Motor neuron (in vitro differentiated cells): ENCODE measurements around the gene NUMA1. TPM values are rescaled to one million over a fixed set of nuclear protein-coding genes. Genes with fewer than 3 reads are reported as not detected.

ENCODE experiments used
- total RNA-seq, 8 experiments: library from RNA; unstranded; fragments of 300-600 nt; gene quantifications; 2 replicates each; pipeline versions ENCODE4 v1.2.3 to v1.2.4, GENCODE V29; 2022

NUMA1 gene
- total RNA-seq, 8 experiments from 2014 or later, result 76.0 to 217 (median 95.6) TPM

Other genes with a start within 250 kb of the NUMA1 start
- not detected for gene DEFB108B, start 247.3 kb downstream of the NUMA1 start, total RNA-seq
- not detected for gene DEFB131B, start 202.1 kb downstream of the NUMA1 start, total RNA-seq
- gene XNDC1N, start 151.9 kb downstream of the NUMA1 start, total RNA-seq, result 10 to 100 TPM in 1 of 8 experiments, 1 to 10 TPM in 7; 4.6 to 11.5 (median 7.1) TPM
- 10 to 100 TPM; 20.6 to 36.4 (median 31.9) TPM for gene RNF121, start 151.5 kb downstream of the NUMA1 start, total RNA-seq
- 1 to 10 TPM; 3.2 to 7.5 (median 4.7) TPM for gene IL18BP, start 81.6 kb downstream of the NUMA1 start, total RNA-seq
- gene LRRC51, start 308 bp upstream of the NUMA1 start, total RNA-seq, result 10 to 100 TPM in 6 of 8 experiments, 1 to 10 TPM in 2; 3.6 to 39.0 (median 12.6) TPM
- gene LAMTOR1, start 22.8 kb upstream of the NUMA1 start, total RNA-seq, result 100 to 1,000 TPM in 1 of 8 experiments, 10 to 100 TPM in 7; 49.3 to 120 (median 67.8) TPM
- gene TOMT, start 25.4 kb upstream of the NUMA1 start, total RNA-seq, result not detected
- gene ANAPC15, start 32.2 kb upstream of the NUMA1 start, total RNA-seq, result 10 to 100 TPM; 25.2 to 95.2 (median 38.8) TPM
- gene FOLR3, start 55.2 kb upstream of the NUMA1 start, total RNA-seq, result 10 to 100 TPM in 1 of 8 experiments, 1 to 10 TPM in 1, under 1 TPM in 1, not detected in 5; 0.40 to 27.3 (median 2.0) TPM
- 1 to 10 TPM in 3 of 8 experiments, under 1 TPM in 2, not detected in 3; 0.33 to 3.5 (median 1.9) TPM for gene FOLR1, start 111.6 kb upstream of the NUMA1 start, total RNA-seq
- under 1 TPM in 1 of 8 experiments, not detected in 7; 0.24 TPM for gene FOLR2, start 136.3 kb upstream of the NUMA1 start, total RNA-seq
- gene INPPL1, start 144.2 kb upstream of the NUMA1 start, total RNA-seq, result 100 to 1,000 TPM in 2 of 8 experiments, 10 to 100 TPM in 6; 16.6 to 161 (median 41.3) TPM
- 1 to 10 TPM in 3 of 8 experiments, under 1 TPM in 4, not detected in 1; 0.16 to 1.8 (median 0.87) TPM for gene PHOX2A, start 163.6 kb upstream of the NUMA1 start, total RNA-seq